HEK293 (cell line): ENCODE results near the gene PSMB11.

Source experiments
- CTCF ChIA-PET: fragments of 350-600 bp; formaldehyde crosslinking; extraction: SDS; loops from one replicate; lab custom pipeline; 2021; ENCODE audit warnings: antibody characterized with exemption; lab: Yijun Ruan, JAX
- POLR2A ChIA-PET: fragments of 300-600 bp; formaldehyde crosslinking; extraction: SDS; loops from one replicate; lab custom pipeline; 2020; ENCODE audit warnings: antibody characterized with exemption, inconsistent platforms; lab: Yijun Ruan, JAX
- H3K27ac ChIP-seq: fragments of 200-500 bp; sonication (Bioruptor generic); 2 replicates; pipeline ENCODE4 v1.5.1; 2014; ENCODE audit warnings: low read depth, low read length, control low read depth, inconsistent platforms; ENCODE audit errors: extremely low read depth
- H3K36me3 ChIP-seq, 2 experiments: fragments of 200-500 bp in 1 of 2; sonication (Bioruptor generic) in 1 of 2; 1 replicate in 1 of 2; 2 replicates in 1 of 2; pipeline ENCODE4 v1.5.1; 2014 to 2017; ENCODE audit warnings: inconsistent platforms in 2 of 2, low read length in 2 of 2; ENCODE audit not compliant: control insufficient read depth in 2 of 2, insufficient read depth in 1 of 2
- H3K4me1 ChIP-seq: fragments of 200-500 bp; sonication (Bioruptor generic); 2 replicates; pipeline ENCODE4 v1.5.1; 2014; ENCODE audit warnings: mild to moderate bottlenecking, low read length, inconsistent platforms; ENCODE audit not compliant: control insufficient read depth, insufficient read depth
- H3K4me3 ChIP-seq: 2 replicates; pipeline ENCODE4 v1.5.1; 2011; ENCODE audit warnings: low read depth, mild to moderate bottlenecking, control low read depth, low read length, moderate library complexity
- H3K9me3 ChIP-seq: fragments of 200-500 bp; sonication (Bioruptor generic); 2 replicates; pipeline ENCODE4 v1.5.1; 2014; ENCODE audit warnings: low read depth, low read length, inconsistent platforms; ENCODE audit not compliant: control insufficient read depth, insufficient read depth
- GLIS2 ChIP-seq: fragments of 450-650 bp; formaldehyde crosslinking; IDR thresholded peaks from 2 replicates; pipeline ENCODE4 v1.5.1; 2016; ENCODE audit warnings: missing biosample characterization, missing genetic modification characterization
- HOXC10 ChIP-seq: sonication (generic); formaldehyde crosslinking; IDR thresholded peaks from 2 replicates; pipeline ENCODE4 v1.8.1; 2023; ENCODE audit warnings: mild to moderate bottlenecking, missing genetic modification reagents
- KLF16 ChIP-seq: fragments of 450-650 bp; formaldehyde crosslinking; IDR thresholded peaks from 2 replicates; pipeline ENCODE4 v1.5.1; 2017; ENCODE audit warnings: missing biosample characterization, missing genetic modification characterization
- PATZ1 ChIP-seq: fragments of 450-650 bp; formaldehyde crosslinking; IDR thresholded peaks from 2 replicates; pipeline ENCODE4 v1.5.1; 2016; ENCODE audit warnings: missing biosample characterization, missing genetic modification characterization
- REPIN1 ChIP-seq: fragments of 450-650 bp; formaldehyde crosslinking; IDR thresholded peaks from 2 replicates; pipeline ENCODE4 v1.5.1; 2017; ENCODE audit warnings: missing biosample characterization, missing genetic modification characterization, low read depth
- YY1 ChIP-seq: fragments of 450-650 bp; formaldehyde crosslinking; IDR thresholded peaks from 2 replicates; pipeline ENCODE4 v1.5.1; 2018; ENCODE audit warnings: missing biosample characterization, missing genetic modification characterization
- ZNF133 ChIP-seq: fragments of 450-650 bp; formaldehyde crosslinking; IDR thresholded peaks from 2 replicates; pipeline ENCODE4 v1.5.1; 2016; ENCODE audit warnings: missing biosample characterization, missing genetic modification characterization
- ZNF221 ChIP-seq: fragments of 450-650 bp; formaldehyde crosslinking; IDR thresholded peaks from 2 replicates; pipeline ENCODE4 v1.5.1; 2017; ENCODE audit warnings: missing biosample characterization, missing genetic modification characterization, borderline replicate concordance
- ZNF239 ChIP-seq: fragments of 450-650 bp; formaldehyde crosslinking; IDR thresholded peaks from 2 replicates; pipeline ENCODE4 v1.5.1; 2016; ENCODE audit warnings: missing biosample characterization, missing genetic modification characterization
- ZNF302 ChIP-seq: fragments of 450-650 bp; formaldehyde crosslinking; IDR thresholded peaks from 2 replicates; pipeline ENCODE4 v1.5.1; 2016; ENCODE audit warnings: missing biosample characterization, missing genetic modification characterization, low read depth
- ZNF335 ChIP-seq: fragments of 450-650 bp; formaldehyde crosslinking; conservative IDR thresholded peaks from 2 replicates; pipeline ENCODE4 v1.5.1; 2016; ENCODE audit warnings: missing biosample characterization, missing genetic modification characterization
- ZNF654 ChIP-seq: fragments of 450-650 bp; formaldehyde crosslinking; IDR thresholded peaks from 2 replicates; pipeline ENCODE4 v1.5.1; 2016; ENCODE audit warnings: low read depth, missing biosample characterization, missing genetic modification characterization
- ZNF830 ChIP-seq: fragments of 450-650 bp; IDR thresholded peaks from 2 replicates; pipeline ENCODE4 v1.5.0; 2018; ENCODE audit warnings: missing biosample characterization, missing genetic modification characterization, low read depth, mild to moderate bottlenecking, moderate library complexity
- ZSCAN4 ChIP-seq: fragments of 450-650 bp; formaldehyde crosslinking; IDR thresholded peaks from 2 replicates; pipeline ENCODE4 v1.5.1; 2017; ENCODE audit warnings: missing biosample characterization, missing genetic modification characterization
- TF ChIP-seq, protein P1 (sequence below): fragments of 450-650 bp; formaldehyde crosslinking; IDR thresholded peaks from 2 replicates; pipeline ENCODE4 v1.5.1; 2016; ENCODE audit warnings: missing biosample characterization, missing genetic modification characterization, borderline replicate concordance
- TF ChIP-seq, protein P2 (sequence below): fragments of 450-650 bp; formaldehyde crosslinking; IDR thresholded peaks from 2 replicates; pipeline ENCODE4 v1.5.1; 2016; ENCODE audit warnings: missing biosample characterization, missing genetic modification characterization

PSMB11 gene

DNA sequence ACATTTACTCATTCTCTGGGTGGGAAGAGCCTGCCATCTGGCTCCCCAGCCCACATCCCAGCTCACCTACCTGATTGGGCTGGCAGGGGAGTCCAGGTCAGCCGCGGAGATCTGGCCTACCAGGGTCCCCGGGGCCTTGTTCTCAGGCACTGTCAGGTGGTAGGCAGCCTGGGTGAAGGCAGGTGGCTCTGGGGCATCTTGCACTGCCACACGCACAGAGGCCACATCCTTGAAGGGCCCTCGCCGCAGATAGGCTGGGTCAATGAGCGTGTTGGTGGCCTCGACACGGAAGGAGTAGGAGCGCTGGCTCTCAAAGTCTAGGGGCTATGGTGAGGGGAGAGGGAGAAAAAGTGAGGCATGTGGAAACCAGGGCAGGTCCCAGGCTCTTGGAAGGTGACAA lies 11.4 kb downstream of the PSMB11 start:
- Histone ChIP-seq H3K36me3 (peaks cover 0 to 60% of the 10 kb centered on the region in 2 experiments; a peak in 1 of 3 replicates), H3K27ac (no peak overlapping the region), H3K9me3 (no peaks in the 10 kb centered on the region), H3K4me1 (peaks cover 4% of the 10 kb centered on the region; the same call in 1 of the 2 replicates), H3K4me3 (no peak overlapping the region)
- ChIA-PET CTCF (interaction anchor here (0.9 to 16.2 kb wide), 3 partner anchors 24 to 81 kb away, joined by 3 to 469 read pairs (median 23); partner anchors contain the start of gene AJUBA), POLR2A (interaction anchor here (0.8 kb wide), 1 partner anchor 58 kb away, joined by 5 read pairs; no protein-coding TSS in a partner anchor)
- TF ChIP-seq KLF16 (tag by site-specific recombination) (no peak), REPIN1 (tag by site-specific recombination) (no peak), HOXC10 (CRISPR knock-in tag) (no peak), PATZ1 (tag by site-specific recombination) (no peak), ZNF133 (no peak)

DNA sequence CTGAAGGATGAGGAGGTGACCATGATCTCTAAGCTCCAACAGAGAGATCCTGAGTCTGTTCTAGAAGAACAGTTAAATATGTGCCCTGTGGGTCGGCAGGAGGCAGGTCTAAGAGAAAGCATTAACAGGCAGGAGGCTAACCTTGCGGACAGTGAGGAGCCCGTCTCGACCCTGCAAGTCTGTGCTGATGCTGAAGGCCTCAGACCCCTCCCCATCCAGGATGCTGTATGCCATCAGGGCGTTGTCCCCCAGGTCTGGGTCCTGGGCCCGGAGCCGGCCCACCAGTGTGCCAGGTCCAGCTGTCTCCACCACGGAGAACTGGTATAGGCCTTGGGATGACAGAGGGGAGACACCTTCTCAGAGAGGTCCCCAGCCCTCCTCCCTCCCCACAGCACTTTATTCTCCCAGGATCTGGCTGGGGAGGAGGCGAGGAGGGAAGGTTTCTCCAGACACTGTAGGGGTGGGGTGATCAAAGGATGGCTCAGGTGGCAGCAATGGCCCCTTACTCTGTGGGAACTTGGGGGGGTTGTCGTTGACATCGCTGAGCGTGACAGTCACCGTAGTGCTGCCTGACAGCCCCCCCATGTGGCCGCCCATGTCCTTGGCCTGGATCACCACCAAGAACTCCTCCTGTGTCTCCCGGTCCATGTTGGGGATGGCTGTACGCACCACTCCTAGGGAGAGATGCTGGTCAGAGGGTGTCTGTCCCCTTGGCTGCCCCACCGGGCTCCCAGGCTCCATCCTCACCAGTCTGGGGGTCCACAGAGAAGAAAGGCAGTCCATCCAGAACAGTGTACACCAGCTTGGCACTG lies 12.2 kb downstream of the PSMB11 start:
- CTCF ChIA-PET: interaction anchor here (0.5 to 16.2 kb wide), 5 partner anchors 14 to 81 kb away, joined by 3 to 469 read pairs (median 23); partner anchors contain the start of gene AJUBA
- TF ChIP-seq, protein P1, sequence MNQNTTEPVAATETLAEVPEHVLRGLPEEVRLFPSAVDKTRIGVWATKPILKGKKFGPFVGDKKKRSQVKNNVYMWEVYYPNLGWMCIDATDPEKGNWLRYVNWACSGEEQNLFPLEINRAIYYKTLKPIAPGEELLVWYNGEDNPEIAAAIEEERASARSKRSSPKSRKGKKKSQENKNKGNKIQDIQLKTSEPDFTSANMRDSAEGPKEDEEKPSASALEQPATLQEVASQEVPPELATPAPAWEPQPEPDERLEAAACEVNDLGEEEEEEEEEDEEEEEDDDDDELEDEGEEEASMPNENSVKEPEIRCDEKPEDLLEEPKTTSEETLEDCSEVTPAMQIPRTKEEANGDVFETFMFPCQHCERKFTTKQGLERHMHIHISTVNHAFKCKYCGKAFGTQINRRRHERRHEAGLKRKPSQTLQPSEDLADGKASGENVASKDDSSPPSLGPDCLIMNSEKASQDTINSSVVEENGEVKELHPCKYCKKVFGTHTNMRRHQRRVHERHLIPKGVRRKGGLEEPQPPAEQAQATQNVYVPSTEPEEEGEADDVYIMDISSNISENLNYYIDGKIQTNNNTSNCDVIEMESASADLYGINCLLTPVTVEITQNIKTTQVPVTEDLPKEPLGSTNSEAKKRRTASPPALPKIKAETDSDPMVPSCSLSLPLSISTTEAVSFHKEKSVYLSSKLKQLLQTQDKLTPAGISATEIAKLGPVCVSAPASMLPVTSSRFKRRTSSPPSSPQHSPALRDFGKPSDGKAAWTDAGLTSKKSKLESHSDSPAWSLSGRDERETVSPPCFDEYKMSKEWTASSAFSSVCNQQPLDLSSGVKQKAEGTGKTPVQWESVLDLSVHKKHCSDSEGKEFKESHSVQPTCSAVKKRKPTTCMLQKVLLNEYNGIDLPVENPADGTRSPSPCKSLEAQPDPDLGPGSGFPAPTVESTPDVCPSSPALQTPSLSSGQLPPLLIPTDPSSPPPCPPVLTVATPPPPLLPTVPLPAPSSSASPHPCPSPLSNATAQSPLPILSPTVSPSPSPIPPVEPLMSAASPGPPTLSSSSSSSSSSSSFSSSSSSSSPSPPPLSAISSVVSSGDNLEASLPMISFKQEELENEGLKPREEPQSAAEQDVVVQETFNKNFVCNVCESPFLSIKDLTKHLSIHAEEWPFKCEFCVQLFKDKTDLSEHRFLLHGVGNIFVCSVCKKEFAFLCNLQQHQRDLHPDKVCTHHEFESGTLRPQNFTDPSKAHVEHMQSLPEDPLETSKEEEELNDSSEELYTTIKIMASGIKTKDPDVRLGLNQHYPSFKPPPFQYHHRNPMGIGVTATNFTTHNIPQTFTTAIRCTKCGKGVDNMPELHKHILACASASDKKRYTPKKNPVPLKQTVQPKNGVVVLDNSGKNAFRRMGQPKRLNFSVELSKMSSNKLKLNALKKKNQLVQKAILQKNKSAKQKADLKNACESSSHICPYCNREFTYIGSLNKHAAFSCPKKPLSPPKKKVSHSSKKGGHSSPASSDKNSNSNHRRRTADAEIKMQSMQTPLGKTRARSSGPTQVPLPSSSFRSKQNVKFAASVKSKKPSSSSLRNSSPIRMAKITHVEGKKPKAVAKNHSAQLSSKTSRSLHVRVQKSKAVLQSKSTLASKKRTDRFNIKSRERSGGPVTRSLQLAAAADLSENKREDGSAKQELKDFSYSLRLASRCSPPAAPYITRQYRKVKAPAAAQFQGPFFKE (tag by site-specific recombination): no peak
- TF ChIP-seq ZSCAN4 (tag by site-specific recombination): no peak
- no peak for TF ChIP-seq YY1 (tag by site-specific recombination)
- no peak for TF ChIP-seq ZNF239
- 0 out of 2 replicates have a peak, but pooled peaks have one; percentile 14 for TF ChIP-seq GLIS2 (tag by site-specific recombination)
- no peak for TF ChIP-seq ZNF830 (tag by site-specific recombination)
- peak; percentile 20 for TF ChIP-seq ZNF654 (tag by site-specific recombination)
- TF ChIP-seq, protein P2, sequence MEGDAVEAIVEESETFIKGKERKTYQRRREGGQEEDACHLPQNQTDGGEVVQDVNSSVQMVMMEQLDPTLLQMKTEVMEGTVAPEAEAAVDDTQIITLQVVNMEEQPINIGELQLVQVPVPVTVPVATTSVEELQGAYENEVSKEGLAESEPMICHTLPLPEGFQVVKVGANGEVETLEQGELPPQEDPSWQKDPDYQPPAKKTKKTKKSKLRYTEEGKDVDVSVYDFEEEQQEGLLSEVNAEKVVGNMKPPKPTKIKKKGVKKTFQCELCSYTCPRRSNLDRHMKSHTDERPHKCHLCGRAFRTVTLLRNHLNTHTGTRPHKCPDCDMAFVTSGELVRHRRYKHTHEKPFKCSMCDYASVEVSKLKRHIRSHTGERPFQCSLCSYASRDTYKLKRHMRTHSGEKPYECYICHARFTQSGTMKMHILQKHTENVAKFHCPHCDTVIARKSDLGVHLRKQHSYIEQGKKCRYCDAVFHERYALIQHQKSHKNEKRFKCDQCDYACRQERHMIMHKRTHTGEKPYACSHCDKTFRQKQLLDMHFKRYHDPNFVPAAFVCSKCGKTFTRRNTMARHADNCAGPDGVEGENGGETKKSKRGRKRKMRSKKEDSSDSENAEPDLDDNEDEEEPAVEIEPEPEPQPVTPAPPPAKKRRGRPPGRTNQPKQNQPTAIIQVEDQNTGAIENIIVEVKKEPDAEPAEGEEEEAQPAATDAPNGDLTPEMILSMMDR (tag by site-specific recombination): peak; percentile 70
- TF ChIP-seq ZNF302 (tag by site-specific recombination): no peak
- no peak for TF ChIP-seq ZNF335
- TF ChIP-seq ZNF221 (tag by site-specific recombination): no peak
- Histone ChIP-seq H3K27ac (no peak overlapping the region), H3K4me1 (peaks cover 4% of the 10 kb centered on the region; the same call in 1 of the 2 replicates), H3K4me3 (no peak overlapping the region), H3K9me3 (no peaks in the 10 kb centered on the region), H3K36me3 (peaks cover 2 to 64% of the 10 kb centered on the region in 2 experiments; a peak in 2 of 3 replicates)
- POLR2A ChIA-PET: interaction anchor here (0.8 kb wide), 1 partner anchor 59 kb away, joined by 5 read pairs; no protein-coding TSS in a partner anchor
